Measurements from ENCODE around the gene NKPD1. TPM values are rescaled to one million over a fixed set of nuclear protein-coding genes. Genes with fewer than 3 reads are reported as not detected.

The NKPD1 gene
- total and polyA plus RNA-seq, 2 donors (not counting 1 experiment from before 2014, with no cell fraction given) = 0.27 to 0.36 TPM

DNA sequence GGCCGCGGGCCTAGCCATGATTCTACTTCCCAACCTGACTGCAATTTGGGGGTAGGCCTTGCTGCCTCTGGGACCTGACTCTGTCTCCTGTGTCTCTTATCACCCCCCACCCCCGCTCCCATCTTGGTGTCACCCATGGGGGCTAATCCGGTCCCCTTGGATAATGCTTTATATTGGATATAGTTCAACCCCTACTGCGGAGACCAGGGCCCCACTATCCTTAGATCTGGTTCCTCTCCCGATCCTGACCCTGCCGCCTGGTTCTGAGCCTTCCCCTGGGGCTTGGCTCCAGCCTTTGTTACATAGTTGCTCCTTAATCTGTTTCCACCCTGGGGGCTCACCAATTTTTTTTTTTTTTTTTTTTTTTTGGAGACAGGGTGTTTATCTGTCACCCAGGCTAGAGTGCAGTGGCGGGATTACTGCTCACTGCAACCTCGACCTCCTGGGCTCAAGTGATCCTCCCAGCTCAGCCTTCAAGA lies 19.1 kb upstream of the NKPD1 start:
- H4K20me1 ChIP-seq (ENCODE audit: control insufficient read depth, insufficient read depth, low read length, poor library complexity, severe bottlenecking) = peaks cover 43% of the 10 kb centered on the region
- WGBS (ENCODE audit: insufficient coverage) = 52% methylated on average over 3 of the region's 9 CpGs
- peaks cover 26 to 38% of the 10 kb centered on the region in 2 donors for H3K4me1 ChIP-seq (ENCODE audit: control insufficient read depth in 2 of 2, insufficient read depth in 2 of 2, low read length in 2 of 2)
- ChIA-PET POLR2A (interaction anchor here (1.5 kb wide), 1 partner anchor 105 kb away, joined by 3 read pairs; no protein-coding TSS in a partner anchor), CTCF (no interaction called here)
- peak overlapping the region; percentile 95 for H3K4me2 ChIP-seq (replicated peaks; ENCODE audit: low read depth, low read length, poor library complexity, severe bottlenecking)
- no peaks in the 10 kb centered on the region for H3K27me3 Mint-ChIP-seq
- no peak for TF ChIP-seq EZH2 (IDR thresholded peaks at IDR 0.05; ENCODE audit: borderline replicate concordance, insufficient read depth, low read depth, low read length, poor library complexity, severe bottlenecking)
- H3K27ac Mint-ChIP-seq = no peak overlapping the region
- H3K9ac ChIP-seq (ENCODE audit: low read length) = peak overlapping the region; percentile 86
- peaks cover 48% of the 10 kb centered on the region for H3K4me1 Mint-ChIP-seq
- intact Hi-C loops (cut with micrococcal nuclease) = no loop called here
- H2AFZ ChIP-seq (ENCODE audit: insufficient read depth, low read depth, low read length, poor library complexity, severe bottlenecking) = peak overlapping the region; percentile 92
- H3K4me3 Mint-ChIP-seq = peak overlapping the region; percentile 73
- no peaks in the 10 kb centered on the region for H3K27me3 ChIP-seq (replicated peaks in 1 of 4; ENCODE audit: control extremely low read depth in 1 of 4, control insufficient read depth in 3 of 4, insufficient read depth in 4 of 4, low read length in 3 of 4)
- H3K79me2 ChIP-seq (ENCODE audit: control insufficient read depth, insufficient read depth, low read length) = peaks cover 59% of the 10 kb centered on the region
- peak overlapping the region in 1 of 2 donors; percentile 23 for H3K27ac ChIP-seq (ENCODE audit: low read length in 2 of 2)
- peak overlapping the region in 3 of 5 experiments; percentile 93 to 95 (median 95) for H3K4me3 ChIP-seq (ENCODE audit: control extremely low read depth in 1 of 5, extremely low read depth in 1 of 5, insufficient read depth in 1 of 5, low read depth in 2 of 5, low read length in 4 of 5)
- H3K36me3 ChIP-seq (replicated peaks in 1 of 2; ENCODE audit: control extremely low read depth in 1 of 2, control insufficient read depth in 1 of 2, extremely low read depth in 1 of 2, insufficient read depth in 2 of 2, low read length in 1 of 2) = peaks cover 4% of the 10 kb centered on the region in 2 experiments
- H3K9me3 Mint-ChIP-seq (ENCODE audit: insufficient read depth) = no peaks in the 10 kb centered on the region
- ATAC-seq (ENCODE audit: low read depth) = no peak
- no peak for DNase-seq
- no peaks in the 10 kb centered on the region for H3K9me3 ChIP-seq (ENCODE audit: control extremely low read depth in 1 of 3, control insufficient read depth in 2 of 3, insufficient read depth in 1 of 3, low read length in 2 of 3)

GRCh38 chr19:45179072-45179891 lies 18.5 kb upstream of the NKPD1 start:
- Histone ChIP-seq H2AFZ (ENCODE audit: insufficient read depth, low read depth, low read length, poor library complexity, severe bottlenecking) (peak overlapping the region; percentile 92), H3K4me1 (ENCODE audit: control insufficient read depth in 2 of 2, insufficient read depth in 2 of 2, low read length in 2 of 2) (peaks cover 24 to 32% of the 10 kb centered on the region in 2 donors), H3K27me3 (replicated peaks in 1 of 4; ENCODE audit: control extremely low read depth in 1 of 4, control insufficient read depth in 3 of 4, insufficient read depth in 4 of 4, low read length in 3 of 4) (no peaks in the 10 kb centered on the region), H3K27ac (ENCODE audit: low read length in 2 of 2) (peak overlapping the region; percentile 79 to 82), H3K4me3 (ENCODE audit: control extremely low read depth in 1 of 5, extremely low read depth in 1 of 5, insufficient read depth in 1 of 5, low read depth in 2 of 5, low read length in 4 of 5) (peak overlapping the region; percentile 93 to 99 (median 95)), H3K9me3 (ENCODE audit: control extremely low read depth in 1 of 3, control insufficient read depth in 2 of 3, insufficient read depth in 1 of 3, low read length in 2 of 3) (no peaks in the 10 kb centered on the region), H3K9ac (ENCODE audit: low read length) (peak overlapping the region; percentile 86), H3K79me2 (ENCODE audit: control insufficient read depth, insufficient read depth, low read length) (peaks cover 62% of the 10 kb centered on the region), H3K36me3 (replicated peaks in 1 of 2; ENCODE audit: control extremely low read depth in 1 of 2, control insufficient read depth in 1 of 2, extremely low read depth in 1 of 2, insufficient read depth in 2 of 2, low read length in 1 of 2) (peaks cover 4% of the 10 kb centered on the region in 2 experiments), H4K20me1 (ENCODE audit: control insufficient read depth, insufficient read depth, low read length, poor library complexity, severe bottlenecking) (peaks cover 39% of the 10 kb centered on the region), H3K4me2 (replicated peaks; ENCODE audit: low read depth, low read length, poor library complexity, severe bottlenecking) (peak overlapping the region; percentile 95)
- intact Hi-C loops (cut with micrococcal nuclease) = no loop called here
- Mint-ChIP-seq H3K27ac (peak overlapping the region; percentile 96), H3K4me3 (peak overlapping the region; percentile 95), H3K4me1 (peaks cover 43% of the 10 kb centered on the region), H3K9me3 (ENCODE audit: insufficient read depth) (no peaks in the 10 kb centered on the region), H3K27me3 (no peaks in the 10 kb centered on the region)
- CTCF ChIA-PET = interaction anchor here (0.8 to 1.8 kb wide), 7 partner anchors 8 to 525 kb away, joined by 3 to 19 read pairs (median 4); partner anchors contain the start of gene PPP1R37
- TF ChIP-seq, protein P1, sequence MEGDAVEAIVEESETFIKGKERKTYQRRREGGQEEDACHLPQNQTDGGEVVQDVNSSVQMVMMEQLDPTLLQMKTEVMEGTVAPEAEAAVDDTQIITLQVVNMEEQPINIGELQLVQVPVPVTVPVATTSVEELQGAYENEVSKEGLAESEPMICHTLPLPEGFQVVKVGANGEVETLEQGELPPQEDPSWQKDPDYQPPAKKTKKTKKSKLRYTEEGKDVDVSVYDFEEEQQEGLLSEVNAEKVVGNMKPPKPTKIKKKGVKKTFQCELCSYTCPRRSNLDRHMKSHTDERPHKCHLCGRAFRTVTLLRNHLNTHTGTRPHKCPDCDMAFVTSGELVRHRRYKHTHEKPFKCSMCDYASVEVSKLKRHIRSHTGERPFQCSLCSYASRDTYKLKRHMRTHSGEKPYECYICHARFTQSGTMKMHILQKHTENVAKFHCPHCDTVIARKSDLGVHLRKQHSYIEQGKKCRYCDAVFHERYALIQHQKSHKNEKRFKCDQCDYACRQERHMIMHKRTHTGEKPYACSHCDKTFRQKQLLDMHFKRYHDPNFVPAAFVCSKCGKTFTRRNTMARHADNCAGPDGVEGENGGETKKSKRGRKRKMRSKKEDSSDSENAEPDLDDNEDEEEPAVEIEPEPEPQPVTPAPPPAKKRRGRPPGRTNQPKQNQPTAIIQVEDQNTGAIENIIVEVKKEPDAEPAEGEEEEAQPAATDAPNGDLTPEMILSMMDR (IDR thresholded peaks at IDR 0.05) = no peak
- TF ChIP-seq EZH2 (IDR thresholded peaks at IDR 0.05; ENCODE audit: borderline replicate concordance, insufficient read depth, low read depth, low read length, poor library complexity, severe bottlenecking) = no peak
- ATAC-seq (ENCODE audit: low read depth) = no peak
- POLR2A ChIA-PET = interaction anchor here (0.6 to 1.5 kb wide), 4 partner anchors 101 to 1395 kb away, joined by 3 to 17 read pairs (median 3); partner anchors contain the start of gene GEMIN7
- no peak for DNase-seq
- WGBS (ENCODE audit: insufficient coverage) = 7% methylated on average over 97 of the region's 97 CpGs

Data from B cell (primary cell).